Measurements from ENCODE around the gene SLC49A3.

SLC49A3 gene

DNA sequence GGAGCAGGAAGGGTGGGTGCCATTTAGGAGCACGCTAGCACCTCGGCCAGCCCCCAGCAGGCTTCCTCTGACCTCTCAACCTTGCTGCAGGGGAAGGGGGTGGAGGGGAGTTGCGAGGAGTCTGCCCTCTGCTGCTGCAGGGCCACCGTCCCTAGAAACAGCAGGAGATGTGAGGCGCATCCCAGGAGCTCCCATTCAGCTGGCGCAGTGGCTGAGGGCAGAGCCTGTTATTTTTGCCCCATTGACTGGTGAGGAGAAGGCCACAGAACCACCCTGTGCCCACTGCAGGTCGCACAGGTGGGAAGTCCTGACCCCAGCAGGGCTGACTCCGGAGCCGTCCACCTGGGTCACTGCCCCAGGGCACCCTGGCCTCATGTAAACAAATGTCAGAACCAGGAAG is 55.5 kb downstream of the SLC49A3 start:
- no peak for DNase-seq (ENCODE audit: low read depth, low spot score)

DNA sequence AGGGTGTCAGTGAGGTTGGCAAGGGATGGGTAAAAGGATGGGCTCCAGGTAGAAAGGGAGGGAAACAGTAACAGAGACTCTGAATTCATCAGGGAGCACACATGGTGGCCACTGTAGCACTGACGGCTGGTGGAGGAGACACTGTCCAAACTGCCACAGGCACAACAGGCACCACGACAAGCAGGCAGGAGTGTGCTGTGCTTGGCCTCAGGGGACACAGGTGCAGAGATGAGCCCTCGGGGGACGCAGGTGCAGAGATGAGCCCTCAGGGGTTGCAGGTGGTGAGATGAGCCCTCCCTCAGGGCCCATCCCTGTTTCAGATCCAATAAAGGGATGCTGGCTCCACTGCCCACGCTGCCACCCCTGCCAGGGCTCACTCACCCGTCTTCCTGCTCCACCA is 56.0 kb downstream of the SLC49A3 start:
- DNase-seq (ENCODE audit: low read depth, low spot score) = no peak

DNA sequence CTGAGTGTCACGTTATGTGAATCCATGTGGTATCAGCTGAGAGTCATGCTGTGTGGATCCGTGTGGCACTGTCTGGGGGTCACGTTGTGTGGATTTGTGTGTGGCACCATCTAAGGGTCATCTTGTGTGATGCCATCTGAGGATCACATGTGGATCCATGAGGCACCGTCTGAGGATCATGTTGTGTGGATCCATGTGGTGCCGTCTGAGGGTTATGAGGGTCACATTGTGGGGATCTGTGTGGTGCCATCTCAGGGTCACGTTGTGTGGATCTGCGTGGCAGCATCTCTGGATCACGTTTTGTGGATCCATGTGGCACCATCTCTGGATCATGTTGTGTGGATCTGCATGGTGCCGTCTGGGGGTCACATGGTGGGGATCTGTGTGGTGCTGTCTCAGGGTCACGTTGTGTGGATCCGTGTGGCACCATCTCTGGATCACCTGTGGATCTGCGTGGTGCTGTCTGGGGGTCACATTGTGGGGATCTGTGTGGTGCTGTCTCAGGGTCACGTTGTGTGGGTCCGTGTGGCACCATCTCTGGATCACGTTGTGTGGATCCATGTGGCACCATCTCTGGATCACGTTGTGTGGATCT is 56.7 kb downstream of the SLC49A3 start:
- DNase-seq (ENCODE audit: low read depth, low spot score) = no peak
